Tibial nerve (tissue), 4 donors: Measurements from ENCODE around the gene PMPCA. TPM values are rescaled to one million over a fixed set of nuclear protein-coding genes. Genes with fewer than 3 reads are reported as not detected.

Source experiments
- DNase-seq, 2 donors: peaks; one replicate each; pipeline ENCODE4 v3.0.0-alpha.2; 2019; ENCODE audit warnings: low spot score in 2 of 2
- H3K27ac ChIP-seq, 4 donors: fragments of 200-600 bp; sonication (generic) in 3 of 4; one replicate each; pipeline ENCODE4 v1.5.1; 2017 to 2019; ENCODE audit warnings: mild to moderate bottlenecking in 1 of 4
- H3K27me3 ChIP-seq, 2 donors: fragments of 200-600 bp; sonication (generic) in 1 of 2; one replicate each; pipeline versions ENCODE4 v1.5.1 to v1.6.0; 2017 to 2019
- H3K36me3 ChIP-seq, 3 donors: fragments of 200-600 bp; sonication (generic); one replicate each; pipeline ENCODE4 v1.5.1; 2018 to 2019
- H3K4me1 ChIP-seq, 4 donors: fragments of 200-600 bp; sonication (generic) in 3 of 4; one replicate each; pipeline ENCODE4 v1.5.1; 2017 to 2019
- H3K4me3 ChIP-seq, 4 donors: fragments of 200-600 bp; sonication (generic) in 3 of 4; one replicate each; pipeline ENCODE4 v1.5.1; 2017 to 2019; ENCODE audit warnings: mild to moderate bottlenecking in 1 of 4, moderate library complexity in 1 of 4
- H3K9me3 ChIP-seq, 4 donors: fragments of 200-600 bp; sonication (generic) in 3 of 4; one replicate each; pipeline ENCODE4 v1.5.1; 2017 to 2019
- EP300 ChIP-seq, 2 donors: sonication (generic); formaldehyde crosslinking; IDR thresholded peaks; one replicate each; pipeline ENCODE4 v1.6.1; 2017; ENCODE audit warnings: antibody characterized with exemption in 2 of 2, mild to moderate bottlenecking in 1 of 2
- POLR2A ChIP-seq, 2 donors: fragments of 450-650 bp; IDR thresholded peaks; one replicate each; pipeline ENCODE4 v1.6.1; 2017; ENCODE audit warnings: antibody characterized with exemption in 2 of 2, mild to moderate bottlenecking in 2 of 2, moderate library complexity in 2 of 2
- WGBS, 2 donors: methylation state at CpG; one replicate each; pipeline ENCODE4 v1.1.5; 2018; 5-methylcytosine and 5-hydroxymethylcytosine counted together
- total RNA-seq, 4 donors: library from RNA; depleted of rRNA; stranded (reverse); fragments of >200 nt; gene quantifications; one replicate each; pipeline ENCODE4 v1.1.0, GENCODE V29; 2016
- TF ChIP-seq, protein P1 (sequence below), 5 experiments: fragments of 200-600 bp in 3 of 5; fragments of 450-650 bp in 2 of 5; sonication (generic) in 3 of 5; IDR thresholded peaks; one replicate each; pipeline ENCODE4 v1.5.1; 2016 to 2019; ENCODE audit warnings: antibody characterized with exemption in 5 of 5, mild to moderate bottlenecking in 3 of 5, moderate library complexity in 2 of 5

PMPCA gene
- total RNA-seq, 4 donors from 2014 or later, result 35.6 to 42.0 (median 39.3) TPM

DNA sequence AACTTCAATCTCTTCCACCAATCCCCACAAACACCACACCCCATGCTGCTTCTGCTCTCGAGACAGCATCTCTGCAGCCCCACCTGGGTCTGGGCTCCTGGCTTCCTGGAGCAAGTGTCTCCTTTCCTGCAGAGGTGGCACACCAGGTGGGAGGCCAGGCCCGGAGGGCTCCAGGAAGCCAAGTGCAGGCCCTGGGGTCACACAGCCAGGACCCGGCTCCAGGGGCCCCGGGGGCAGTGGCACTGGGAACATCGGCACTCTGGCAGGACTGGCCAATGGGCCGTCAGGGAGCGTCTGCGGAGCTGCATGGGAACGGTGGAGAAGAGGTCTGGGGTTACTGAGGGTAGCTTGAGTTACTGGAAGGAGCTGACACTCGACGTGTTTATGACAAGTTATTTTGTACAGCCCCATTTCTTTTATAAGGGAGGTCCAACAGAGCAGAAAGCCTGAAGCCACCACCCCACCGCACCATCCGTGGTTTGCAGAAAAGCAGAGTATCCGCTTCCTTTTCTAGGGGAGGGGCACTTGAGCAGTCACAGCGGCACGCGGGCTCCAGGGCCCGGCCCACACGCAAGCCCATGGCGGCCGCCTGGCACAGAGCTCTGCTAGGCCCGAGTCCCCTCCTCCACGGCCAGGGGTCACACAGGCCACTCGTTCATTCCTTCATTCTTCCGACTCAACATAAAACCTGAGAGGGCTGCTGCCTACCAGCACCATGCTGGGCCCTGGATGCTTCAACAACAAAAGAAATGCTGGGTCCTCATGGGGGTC is 43.8 kb downstream of the PMPCA start:
- no peaks in the 10 kb centered on the region for H3K4me1 ChIP-seq
- peaks cover 3 to 99% (median 56%) of the 10 kb centered on the region in 3 donors for H3K36me3 ChIP-seq
- DNase-seq, result no peak
- no peak overlapping the region for H3K27ac ChIP-seq
- TF ChIP-seq EP300 (IDR thresholded peaks at IDR 0.05) (no peak), POLR2A (IDR thresholded peaks at IDR 0.05) (no peak)
- TF ChIP-seq, protein P1, sequence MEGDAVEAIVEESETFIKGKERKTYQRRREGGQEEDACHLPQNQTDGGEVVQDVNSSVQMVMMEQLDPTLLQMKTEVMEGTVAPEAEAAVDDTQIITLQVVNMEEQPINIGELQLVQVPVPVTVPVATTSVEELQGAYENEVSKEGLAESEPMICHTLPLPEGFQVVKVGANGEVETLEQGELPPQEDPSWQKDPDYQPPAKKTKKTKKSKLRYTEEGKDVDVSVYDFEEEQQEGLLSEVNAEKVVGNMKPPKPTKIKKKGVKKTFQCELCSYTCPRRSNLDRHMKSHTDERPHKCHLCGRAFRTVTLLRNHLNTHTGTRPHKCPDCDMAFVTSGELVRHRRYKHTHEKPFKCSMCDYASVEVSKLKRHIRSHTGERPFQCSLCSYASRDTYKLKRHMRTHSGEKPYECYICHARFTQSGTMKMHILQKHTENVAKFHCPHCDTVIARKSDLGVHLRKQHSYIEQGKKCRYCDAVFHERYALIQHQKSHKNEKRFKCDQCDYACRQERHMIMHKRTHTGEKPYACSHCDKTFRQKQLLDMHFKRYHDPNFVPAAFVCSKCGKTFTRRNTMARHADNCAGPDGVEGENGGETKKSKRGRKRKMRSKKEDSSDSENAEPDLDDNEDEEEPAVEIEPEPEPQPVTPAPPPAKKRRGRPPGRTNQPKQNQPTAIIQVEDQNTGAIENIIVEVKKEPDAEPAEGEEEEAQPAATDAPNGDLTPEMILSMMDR (IDR thresholded peaks at IDR 0.05), result no peak
- WGBS, 2 donors, result 83 to 90% methylated on average over 17 to 24 of the region's 25 CpGs
- no peaks in the 10 kb centered on the region for H3K9me3 ChIP-seq
- no peaks in the 10 kb centered on the region for H3K27me3 ChIP-seq
- H3K4me3 ChIP-seq, result no peak overlapping the region

DNA sequence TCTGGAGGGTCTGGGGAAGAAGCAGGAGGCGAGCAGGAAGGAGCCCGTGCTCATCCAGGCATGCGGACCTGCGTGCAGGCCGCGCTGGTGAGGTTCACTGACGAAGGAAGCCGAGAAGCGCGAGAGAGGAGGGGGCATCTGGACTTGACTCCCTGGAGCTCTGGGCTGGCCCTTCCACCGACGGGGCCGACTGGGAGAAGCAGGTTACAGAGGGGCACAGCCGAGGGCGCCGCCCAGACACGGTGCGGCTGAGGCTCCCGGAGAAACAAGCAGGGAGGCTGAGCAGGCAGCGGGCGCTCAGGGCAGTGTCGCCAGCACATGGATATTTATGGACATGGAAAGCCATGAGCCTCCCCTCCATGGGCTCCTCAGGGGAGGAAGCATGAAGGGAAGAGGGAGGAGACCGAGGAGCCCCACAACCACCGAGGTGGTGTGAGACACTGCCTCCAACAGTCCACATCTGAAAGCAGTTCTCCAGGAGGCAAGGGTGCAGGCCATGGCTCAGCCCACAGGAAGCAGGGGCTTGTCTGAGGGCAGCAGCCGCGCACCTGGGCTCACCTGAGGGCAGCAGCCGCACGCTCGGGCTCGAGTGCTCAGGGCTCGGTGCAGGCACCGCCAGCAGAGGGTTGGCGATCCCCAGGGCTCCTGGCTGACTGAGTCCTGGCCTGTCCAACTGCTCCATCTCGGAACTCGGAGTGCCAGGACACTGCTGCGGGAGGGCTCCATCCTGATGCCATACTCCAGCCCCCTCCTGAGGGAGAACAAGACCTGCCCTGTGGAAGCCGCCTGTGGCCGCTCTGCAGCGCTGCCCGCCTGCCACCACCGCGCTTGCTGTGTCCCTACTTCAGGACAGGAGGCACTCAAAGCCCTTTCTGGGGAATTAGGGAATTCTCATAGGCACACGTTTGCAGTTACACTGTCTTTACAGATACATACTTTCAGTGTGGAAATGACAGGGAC is 44.9 kb downstream of the PMPCA start:
- Histone ChIP-seq H3K36me3 (peaks cover 10 to 99% (median 62%) of the 10 kb centered on the region in 3 donors), H3K9me3 (no peaks in the 10 kb centered on the region), H3K4me1 (no peaks in the 10 kb centered on the region), H3K27me3 (no peaks in the 10 kb centered on the region), H3K4me3 (no peak overlapping the region), H3K27ac (no peak overlapping the region)
- TF ChIP-seq POLR2A (IDR thresholded peaks at IDR 0.05) (no peak), EP300 (IDR thresholded peaks at IDR 0.05) (no peak)
- TF ChIP-seq, protein P1 (IDR thresholded peaks at IDR 0.05), result no peak
- 88 to 93% methylated on average over 33 to 43 of the region's 43 CpGs for WGBS, 2 donors
- no peak for DNase-seq

DNA sequence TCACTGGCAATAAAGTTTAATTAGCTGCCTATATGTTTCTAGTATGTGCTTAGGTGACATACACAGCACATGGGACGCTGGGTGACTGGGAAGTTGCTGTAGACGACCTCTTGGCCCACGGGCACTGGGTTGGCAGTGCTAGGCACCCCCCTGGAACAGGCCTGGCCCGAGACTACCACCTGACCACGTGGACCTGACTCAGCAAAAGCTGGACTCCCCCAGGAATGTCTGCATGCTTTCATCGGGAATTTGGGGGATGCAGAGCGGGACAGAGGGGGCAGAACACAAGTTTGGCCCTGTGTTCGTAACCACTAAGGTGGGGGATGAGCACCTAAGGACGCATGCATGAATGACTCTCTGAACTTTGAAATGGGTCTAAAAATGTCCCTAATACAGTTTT is 45.8 kb downstream of the PMPCA start:
- no peaks in the 10 kb centered on the region for H3K9me3 ChIP-seq
- no peak overlapping the region for H3K27ac ChIP-seq
- TF ChIP-seq EP300 (IDR thresholded peaks at IDR 0.05) (no peak), POLR2A (IDR thresholded peaks at IDR 0.05) (no peak)
- TF ChIP-seq, protein P1 (IDR thresholded peaks at IDR 0.05), result no peak
- no peaks in the 10 kb centered on the region for H3K4me1 ChIP-seq
- no peak overlapping the region for H3K4me3 ChIP-seq
- WGBS, 2 donors, result 81 to 90% methylated on average over 8 to 9 of the region's 9 CpGs
- no peaks in the 10 kb centered on the region for H3K27me3 ChIP-seq
- no peak for DNase-seq
- peaks cover 12 to 99% (median 66%) of the 10 kb centered on the region in 3 donors for H3K36me3 ChIP-seq

DNA sequence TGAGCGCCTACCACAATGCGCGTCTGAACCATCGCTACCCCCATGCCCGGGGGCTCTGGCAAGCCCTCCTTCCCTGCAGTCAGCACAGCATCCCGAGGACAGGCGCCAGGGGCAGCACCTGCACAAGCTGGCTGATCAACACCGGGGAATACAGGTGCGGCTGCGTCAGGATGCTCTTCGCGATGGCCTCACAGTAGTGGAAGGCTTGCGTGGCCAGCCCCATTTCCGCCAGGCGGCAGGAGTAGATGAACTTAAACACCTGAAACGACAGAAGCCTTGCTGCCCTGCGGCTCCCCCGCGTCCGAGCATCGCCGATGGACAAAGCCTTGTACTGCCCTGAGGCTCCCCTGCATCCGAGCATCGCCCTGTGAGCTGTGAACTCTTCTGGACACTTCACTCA is 46.9 kb downstream of the PMPCA start:
- no peak overlapping the region for H3K27ac ChIP-seq
- TF ChIP-seq POLR2A (IDR thresholded peaks at IDR 0.05) (no peak), EP300 (IDR thresholded peaks at IDR 0.05) (no peak)
- TF ChIP-seq, protein P1 (IDR thresholded peaks at IDR 0.05), result no peak
- H3K4me3 ChIP-seq, result no peak overlapping the region
- DNase-seq, result no peak
- H3K4me1 ChIP-seq, result no peaks in the 10 kb centered on the region
- no peaks in the 10 kb centered on the region for H3K9me3 ChIP-seq
- no peaks in the 10 kb centered on the region for H3K27me3 ChIP-seq
- WGBS, 2 donors, result 96% methylated on average over 17 to 19 of the region's 24 CpGs
- H3K36me3 ChIP-seq, result peaks cover 12 to 100% (median 65%) of the 10 kb centered on the region in 3 donors
